C1 segment of cervical spinal cord (tissue), 14 donors: ENCODE measurements around the gene PBX4.
A peak's percentile ranks its signal among the peaks of the same experiment; 100 is the strongest.
"Not testable (repeated sequence)": the region's sequence is repeated elsewhere in the genome, so short reads cannot be mapped to it uniquely, and the experiment has no call there.

Experiments used
- DNase-seq, 14 donors: peaks; one replicate each; lab custom pipeline; 2025; lab: John Stamatoyannopoulos, UW

The PBX4 gene

GRCh38 chr19:19618219-19619051 is at the start of gene PBX4:
TSS of gene PBX4 (minus strand) at chr19:19618687. CDS start at chr19:19618629, 58 bp downstream.
- DNase-seq = peak in 13 of 14 donors; percentile 28 to 87 (median 72)

GRCh38 chr19:19665420-19665948 is 47.0 kb upstream of the PBX4 start:
- not testable (repeated sequence) for DNase-seq

GRCh38 chr19:19663256-19664120 is 45.0 kb upstream of the PBX4 start, which contains the start of gene ATP13A1:
TSS of gene ATP13A1 (minus strand) at chr19:19663676. CDS start at chr19:19663666, 10 bp downstream.
- DNase-seq = peak; percentile 88 to 100 (median 97)

- no peak for DNase-seq
Observed at GRCh38 chr19:19662871-19663255, 44.4 kb upstream of the PBX4 start.

- DNase-seq = no peak
Observed at GRCh38 chr19:19662344-19662743, 43.9 kb upstream of the PBX4 start.

- DNase-seq = peak in 3 of 14 donors; percentile 4 to 22 (median 7)
Observed at GRCh38 chr19:19661675-19662251, 43.3 kb upstream of the PBX4 start.

GRCh38 chr19:19661141-19661674 is 42.7 kb upstream of the PBX4 start:
- no peak for DNase-seq

GRCh38 chr19:19659646-19660245 is 41.3 kb upstream of the PBX4 start:
- no peak for DNase-seq

- peak in 3 of 14 donors; percentile 8 to 87 (median 9) for DNase-seq
Observed at GRCh38 chr19:19657397-19657783, 38.9 kb upstream of the PBX4 start.

GRCh38 chr19:19656451-19657396 is 38.2 kb upstream of the PBX4 start:
- DNase-seq = no peak

GRCh38 chr19:19655641-19656343 is 37.3 kb upstream of the PBX4 start:
- no peak for DNase-seq

GRCh38 chr19:19655051-19655594 is 36.6 kb upstream of the PBX4 start:
- DNase-seq = no peak

GRCh38 chr19:19654441-19654840 is 36.0 kb upstream of the PBX4 start:
- DNase-seq = no peak

- DNase-seq = no peak
Observed at GRCh38 chr19:19653597-19654147, 35.2 kb upstream of the PBX4 start.

- no peak for DNase-seq
Observed at GRCh38 chr19:19652482-19653295, 34.2 kb upstream of the PBX4 start.

GRCh38 chr19:19651076-19651475 is 32.6 kb upstream of the PBX4 start:
- DNase-seq = peak in 11 of 14 donors; percentile 14 to 53 (median 41)

- DNase-seq = peak in 3 of 14 donors; percentile 4 to 30 (median 29)
Observed at GRCh38 chr19:19650331-19650730, 31.8 kb upstream of the PBX4 start.

- no peak for DNase-seq
Observed at GRCh38 chr19:19649580-19649995, 31.1 kb upstream of the PBX4 start.
